Heart left ventricle (tissue), 16 donors: Measurements from ENCODE around the gene NINJ1. TPM values are rescaled to one million over a fixed set of nuclear protein-coding genes. Genes with fewer than 3 reads are reported as not detected.

Experiments
- ATAC-seq, 4 donors: fragments of 200-7000 bp; cut with Tn5 transposase; one replicate each; pipeline ENCODE4 v1.9.1; 2020 to 2022; ENCODE audit warnings: moderate library complexity in 4 of 4, mild to moderate bottlenecking in 3 of 4, moderate number of reproducible peaks in 1 of 4
- DNase-seq, 5 donors: peaks; one replicate each; pipeline ENCODE4 v3.0.0-alpha.2; 2020
- H3K27ac ChIP-seq, 12 donors: fragments of 200-600 bp; sonication (generic) in 4 of 12; one replicate each; pipeline versions ENCODE4 v1.5.0 to v1.8.0; 2016 to 2022; ENCODE audit warnings: mild to moderate bottlenecking in 2 of 12
- H3K27me3 ChIP-seq, 9 donors: fragments of 200-600 bp; sonication (generic) in 2 of 9; one replicate each; pipeline versions ENCODE4 v1.5.1 to v1.8.0; 2016 to 2022; ENCODE audit warnings: mild to moderate bottlenecking in 3 of 9
- H3K36me3 ChIP-seq, 9 donors: fragments of 200-600 bp; sonication (generic) in 2 of 9; one replicate each; pipeline versions ENCODE4 v1.5.0 to v1.8.0; 2018 to 2022; ENCODE audit warnings: mild to moderate bottlenecking in 2 of 9
- H3K4me1 ChIP-seq, 12 donors: fragments of 200-600 bp; sonication (generic) in 4 of 12; one replicate each; pipeline versions ENCODE4 v1.5.0 to v1.8.0; 2016 to 2022; ENCODE audit warnings: mild to moderate bottlenecking in 3 of 12
- H3K4me3 ChIP-seq, 12 donors: fragments of 200-600 bp; sonication (generic) in 4 of 12; one replicate each; pipeline versions ENCODE4 v1.5.0 to v1.8.0; 2017 to 2022; ENCODE audit warnings: mild to moderate bottlenecking in 9 of 12, moderate library complexity in 4 of 12
- H3K9me3 ChIP-seq, 12 donors: fragments of 200-600 bp; sonication (generic) in 4 of 12; one replicate each; pipeline versions ENCODE4 v1.5.0 to v1.8.0; 2016 to 2022; ENCODE audit warnings: mild to moderate bottlenecking in 1 of 12
- CTCF ChIP-seq, 12 donors: fragments of 200-600 bp; sonication (generic) in 4 of 12; IDR thresholded peaks; one replicate each; pipeline versions ENCODE4 v1.5.0 to v1.8.0; 2018 to 2022; ENCODE audit warnings: antibody characterized with exemption in 12 of 12, mild to moderate bottlenecking in 5 of 12
- POLR2A ChIP-seq, 2 donors: fragments of 450-650 bp; IDR thresholded peaks; one replicate each; pipeline ENCODE4 v1.6.1; 2017; ENCODE audit warnings: antibody characterized with exemption in 2 of 2, mild to moderate bottlenecking in 2 of 2, moderate library complexity in 2 of 2
- whole genome bisulfite sequencing, 4 donors: extraction: QIAGEN DNeasy Blood & Tissue Kit in 2 of 4; methylation state at CpG; one replicate each; pipeline versions ENCODE4 v1.1.5 to v1.1.7; 2013 to 2018; 5-methylcytosine and 5-hydroxymethylcytosine counted together
- intact Hi-C, 10 donors: fragments of 100-400 bp; cut with DNase I; formaldehyde crosslinking; loops; one replicate each; pipeline versions ENCODE4 v1.11.1 to v1.14.2; 2022
- polyA plus RNA-seq, 2 donors: library from polyadenylated mRNA; stranded (reverse); fragments of 200-250 nt; gene quantifications; one replicate each; pipeline ENCODE4 v1.2.3, GENCODE V29; 2013
- total RNA-seq, 9 donors: library from RNA; depleted of rRNA in 2 of 9; stranded (reverse); fragments of >200 nt in 2 of 9; fragmentation: NEBNext Ultra II Directional in 3 of 9; extraction: Animal tissue kit (Norgen Biotek cat#: 25700) in 3 of 9; gene quantifications; one replicate each; pipeline versions ENCODE4 v1.1.0 to v1.2.4, GENCODE V29; 2016 to 2023
- donor health status: ischemic (EF 13 %, LVEDD 7.1; RV severe dilation, severe dysfunction).
- donor health status: healthy with polysubstance abuse.
- donor health status: DM: no; HTN: yes; CAD: no.
- donor health status: DM: no; HTN: no; CAD: no.
- donor health status: ischemic (EF 25% LVEDD 6.9; RV normal size, moderate dysfunction).
- donor health status: ischemic (EF 25% LVEDD 5.7; RV mildly dilated, moderate dysfunction).
- donor health status: healthy.
- donor health status: DM: yes; HTN: yes; CAD: no.
- donor health status: ischemic (EF 35%, LVEDD 5.7; RV mildly dilated, moderate dysfunction).
- donor health status: nonischemic (EF 11% LVEDD 7.7; RV severe dilation, severe dysfunction).
- donor health status: DM: yes; HTN: yes; CAD: no.
- donor health status: PGD.
- donor health status: ischemic (EF 29% LVEDD 5.4; RV normal size, mild dysfunction).
- donor health status: nonischemic (EF 23%, LVEDD 6.1; RV moderate dilation, normal function).

NINJ1 gene
- total and polyA plus RNA-seq, 11 donors: 42.2 to 96.1 (median 52.9) TPM

- no peak for ATAC-seq
- peak in 3 of 5 donors; percentile 21 to 60 (median 27) for DNase-seq
- Histone ChIP-seq H3K27ac (peak overlapping the region in 1 of 12 donors; percentile 70), H3K9me3 (no peaks in the 10 kb centered on the region), H3K36me3 (peaks cover 0 to 55% (median 26%) of the 10 kb centered on the region in 9 donors), H3K4me3 (no peak overlapping the region), H3K4me1 (peaks cover 0 to 77% (median 0%) of the 10 kb centered on the region in 12 donors), H3K27me3 (no peaks in the 10 kb centered on the region)
- intact Hi-C loops: loop anchor here in 2 of 10 donors (5.0 kb wide), 2 partner anchors 192 to 197 kb away; no protein-coding TSS in a partner anchor
- 95 to 98% (median 97%) methylated on average over 13 to 14 of the region's 14 CpGs for WGBS, 4 donors
- TF ChIP-seq CTCF (IDR thresholded peaks at IDR 0.05): no peak
- TF ChIP-seq POLR2A (IDR thresholded peaks at IDR 0.05): no peak
Observed at GRCh38 chr9:93110311-93110855, 23.7 kb downstream of the NINJ1 start.

- H3K4me1 ChIP-seq: peaks cover 0 to 65% (median 0%) of the 10 kb centered on the region in 12 donors
- peak in 3 of 5 donors; percentile 24 to 47 (median 27) for DNase-seq
Observed at GRCh38 chr9:93108291-93109041, 25.6 kb downstream of the NINJ1 start.

GRCh38 chr9:93107825-93108161, 26.3 kb downstream of the NINJ1 start:
- Histone ChIP-seq H3K27ac (no peak overlapping the region), H3K27me3 (no peaks in the 10 kb centered on the region), H3K4me1 (peaks cover 0 to 60% (median 0%) of the 10 kb centered on the region in 12 donors), H3K36me3 (peaks cover 0 to 42% (median 21%) of the 10 kb centered on the region in 9 donors), H3K4me3 (no peak overlapping the region), H3K9me3 (peaks cover 0 to 13% (median 2%) of the 10 kb centered on the region in 12 donors)
- intact Hi-C loops: loop anchor here in 5 of 10 donors (2.0 to 10.0 kb wide), 8 partner anchors 103 to 337 kb away; no protein-coding TSS in a partner anchor
- TF ChIP-seq CTCF (IDR thresholded peaks at IDR 0.05): no peak
- no peak for TF ChIP-seq POLR2A (IDR thresholded peaks at IDR 0.05)
- DNase-seq (peak in 2 of 5 donors; percentile 12), ATAC-seq (no peak)
- 84 to 88% (median 85%) methylated on average over 5 to 6 of the region's 6 CpGs for WGBS, 4 donors

More at GRCh38 chr9:93108291-93109041, 25.6 kb downstream of the NINJ1 start:
- intact Hi-C loops: loop anchor here in 5 of 10 donors (2.0 to 10.0 kb wide), 8 partner anchors 104 to 336 kb away; no protein-coding TSS in a partner anchor
- peak in 1 of 4 donors; percentile 7 for ATAC-seq
- peaks cover 0 to 47% (median 22%) of the 10 kb centered on the region in 9 donors for H3K36me3 ChIP-seq
- 87 to 91% (median 89%) methylated on average over 7 to 15 of the region's 15 CpGs for WGBS, 4 donors
- no peak overlapping the region for H3K27ac ChIP-seq
- no peak overlapping the region for H3K4me3 ChIP-seq
- peaks cover 0 to 13% (median 2%) of the 10 kb centered on the region in 12 donors for H3K9me3 ChIP-seq
- no peaks in the 10 kb centered on the region for H3K27me3 ChIP-seq
- TF ChIP-seq POLR2A (IDR thresholded peaks at IDR 0.05) (no peak), CTCF (IDR thresholded peaks at IDR 0.05) (no peak)
